Activated T-helper 9 cell treated with anti-CD3 and anti-CD28 coated beads, Interleukin-2, amount 50 U/mL, for 16 hours (primary cell): ENCODE data around the gene CACNB1.

Experiments
- DNase-seq: peaks from one replicate; pipeline ENCODE4 v3.0.0-alpha.2; 2020; ENCODE audit warnings: low read depth

Gene CACNB1

GRCh38 chr17:39225959-39226683 is 28.7 kb upstream of the CACNB1 start:
- no peak for DNase-seq

GRCh38 chr17:39225308-39225958 is 28.0 kb upstream of the CACNB1 start, which contains the start of gene STAC2:
Gene STAC2, minus strand, starts transcription at chr17:39225945. Its CDS starts 443 bp downstream, at chr17:39225502.
- no peak for DNase-seq

- DNase-seq: no peak
These were observed 27.4 kb upstream of the CACNB1 start for GRCh38 chr17:39224778-39225307.

- DNase-seq: no peak
These were observed 26.7 kb upstream of the CACNB1 start for GRCh38 chr17:39223907-39224777.

GRCh38 chr17:39222866-39223834 is 25.7 kb upstream of the CACNB1 start:
- no peak for DNase-seq

GRCh38 chr17:39222151-39222550 is 24.7 kb upstream of the CACNB1 start:
- no peak for DNase-seq

GRCh38 chr17:39221572-39221971 is 24.1 kb upstream of the CACNB1 start:
- no peak for DNase-seq

GRCh38 chr17:39219647-39220154 is 22.2 kb upstream of the CACNB1 start:
- DNase-seq: no peak

GRCh38 chr17:39218906-39219305 is 21.4 kb upstream of the CACNB1 start:
- no peak for DNase-seq

GRCh38 chr17:39217734-39218369 is 20.4 kb upstream of the CACNB1 start:
- no peak for DNase-seq

GRCh38 chr17:39213852-39214251 is 16.4 kb upstream of the CACNB1 start:
- no peak for DNase-seq

- no peak for DNase-seq
These were observed 15.5 kb upstream of the CACNB1 start for GRCh38 chr17:39212841-39213480.

GRCh38 chr17:39212195-39212810 is 14.8 kb upstream of the CACNB1 start:
- no peak for DNase-seq

- no peak for DNase-seq
These were observed 12.6 kb upstream of the CACNB1 start for GRCh38 chr17:39210093-39210434.

- peak; percentile 66 for DNase-seq
These were observed 12.0 kb upstream of the CACNB1 start for GRCh38 chr17:39209317-39210092.

GRCh38 chr17:39208893-39209292 is 11.4 kb upstream of the CACNB1 start:
- no peak for DNase-seq

GRCh38 chr17:39208136-39208535 is 10.7 kb upstream of the CACNB1 start:
- DNase-seq: no peak

GRCh38 chr17:39205112-39205526 is 7.7 kb upstream of the CACNB1 start:
- DNase-seq: no peak

GRCh38 chr17:39204245-39204644 is 6.8 kb upstream of the CACNB1 start:
- DNase-seq: no peak
